ENCODE data around the gene MAP2. TPM values are rescaled to one million over a fixed set of nuclear protein-coding genes. Genes with fewer than 3 reads are reported as not detected.

MAP2 gene
- total RNA-seq, 1 donor from 2014 or later: 15.5 TPM

- no peak for TF ChIP-seq POLR2A (IDR thresholded peaks at IDR 0.05)
- no peak for TF ChIP-seq CTCF (IDR thresholded peaks at IDR 0.05)
- TF ChIP-seq POLR2AphosphoS5 (IDR thresholded peaks at IDR 0.05; ENCODE audit: insufficient read depth in 1 of 2, low read depth in 1 of 2): no peak
- Histone ChIP-seq H3K27me3 (no peaks in the 10 kb centered on the region), H3K27ac (no peak overlapping the region), H3K9me3 (no peaks in the 10 kb centered on the region), H3K4me1 (no peaks in the 10 kb centered on the region), H3K4me3 (no peak overlapping the region), H3K36me3 (no peaks in the 10 kb centered on the region)
- intact Hi-C loops (cut with DNase I): no loop called here
- DNase-seq (ENCODE audit: extremely low spot score in 2 of 2): no peak
These were observed 303.2 kb downstream of the MAP2 start for GRCh38 chr2:209727077-209727476.

GRCh38 chr2:209734805-209735204, 311.0 kb downstream of the MAP2 start:
- DNase-seq (ENCODE audit: extremely low spot score in 2 of 2): no peak
- intact Hi-C loops (cut with DNase I): no loop called here
- Histone ChIP-seq H3K9me3 (no peaks in the 10 kb centered on the region), H3K27me3 (no peaks in the 10 kb centered on the region), H3K27ac (no peak overlapping the region), H3K4me3 (no peak overlapping the region), H3K36me3 (no peaks in the 10 kb centered on the region), H3K4me1 (no peaks in the 10 kb centered on the region)
- TF ChIP-seq CTCF (IDR thresholded peaks at IDR 0.05) (no peak), POLR2AphosphoS5 (IDR thresholded peaks at IDR 0.05; ENCODE audit: insufficient read depth in 1 of 2, low read depth in 1 of 2) (no peak), POLR2A (IDR thresholded peaks at IDR 0.05) (no peak)

GRCh38 chr2:209741953-209742352, 318.1 kb downstream of the MAP2 start:
- Histone ChIP-seq H3K4me3 (no peak overlapping the region), H3K36me3 (no peaks in the 10 kb centered on the region), H3K4me1 (no peaks in the 10 kb centered on the region), H3K27ac (no peak overlapping the region), H3K9me3 (no peaks in the 10 kb centered on the region), H3K27me3 (no peaks in the 10 kb centered on the region)
- no peak for TF ChIP-seq CTCF (IDR thresholded peaks at IDR 0.05)
- no peak for TF ChIP-seq POLR2A (IDR thresholded peaks at IDR 0.05)
- no peak for TF ChIP-seq POLR2AphosphoS5 (IDR thresholded peaks at IDR 0.05; ENCODE audit: insufficient read depth in 1 of 2, low read depth in 1 of 2)
- intact Hi-C loops (cut with DNase I): no loop called here
- no peak for DNase-seq (ENCODE audit: extremely low spot score in 2 of 2)

- no peaks in the 10 kb centered on the region for H3K27me3 ChIP-seq
- H3K36me3 ChIP-seq: no peaks in the 10 kb centered on the region
- no peak for DNase-seq (ENCODE audit: extremely low spot score in 2 of 2)
- no peak overlapping the region for H3K4me3 ChIP-seq
- no peak for TF ChIP-seq CTCF (IDR thresholded peaks at IDR 0.05)
- TF ChIP-seq POLR2A (IDR thresholded peaks at IDR 0.05): no peak
- no peak for TF ChIP-seq POLR2AphosphoS5 (IDR thresholded peaks at IDR 0.05; ENCODE audit: insufficient read depth in 1 of 2, low read depth in 1 of 2)
- no peaks in the 10 kb centered on the region for H3K4me1 ChIP-seq
- intact Hi-C loops (cut with DNase I): no loop called here
- H3K9me3 ChIP-seq: no peaks in the 10 kb centered on the region
- no peak overlapping the region for H3K27ac ChIP-seq
These were observed 329.2 kb downstream of the MAP2 start for GRCh38 chr2:209753020-209753419.

- no peak for DNase-seq (ENCODE audit: extremely low spot score in 2 of 2)
- intact Hi-C loops (cut with DNase I): no loop called here
- Histone ChIP-seq H3K27ac (no peak overlapping the region), H3K36me3 (no peaks in the 10 kb centered on the region), H3K4me3 (no peak overlapping the region), H3K27me3 (no peaks in the 10 kb centered on the region), H3K4me1 (no peaks in the 10 kb centered on the region), H3K9me3 (no peaks in the 10 kb centered on the region)
- TF ChIP-seq CTCF (IDR thresholded peaks at IDR 0.05) (no peak), POLR2AphosphoS5 (IDR thresholded peaks at IDR 0.05; ENCODE audit: insufficient read depth in 1 of 2, low read depth in 1 of 2) (no peak), POLR2A (IDR thresholded peaks at IDR 0.05) (no peak)
These were observed 333.3 kb downstream of the MAP2 start for GRCh38 chr2:209757163-209757562.
